ENCODE data around the gene KCP.

DNA sequence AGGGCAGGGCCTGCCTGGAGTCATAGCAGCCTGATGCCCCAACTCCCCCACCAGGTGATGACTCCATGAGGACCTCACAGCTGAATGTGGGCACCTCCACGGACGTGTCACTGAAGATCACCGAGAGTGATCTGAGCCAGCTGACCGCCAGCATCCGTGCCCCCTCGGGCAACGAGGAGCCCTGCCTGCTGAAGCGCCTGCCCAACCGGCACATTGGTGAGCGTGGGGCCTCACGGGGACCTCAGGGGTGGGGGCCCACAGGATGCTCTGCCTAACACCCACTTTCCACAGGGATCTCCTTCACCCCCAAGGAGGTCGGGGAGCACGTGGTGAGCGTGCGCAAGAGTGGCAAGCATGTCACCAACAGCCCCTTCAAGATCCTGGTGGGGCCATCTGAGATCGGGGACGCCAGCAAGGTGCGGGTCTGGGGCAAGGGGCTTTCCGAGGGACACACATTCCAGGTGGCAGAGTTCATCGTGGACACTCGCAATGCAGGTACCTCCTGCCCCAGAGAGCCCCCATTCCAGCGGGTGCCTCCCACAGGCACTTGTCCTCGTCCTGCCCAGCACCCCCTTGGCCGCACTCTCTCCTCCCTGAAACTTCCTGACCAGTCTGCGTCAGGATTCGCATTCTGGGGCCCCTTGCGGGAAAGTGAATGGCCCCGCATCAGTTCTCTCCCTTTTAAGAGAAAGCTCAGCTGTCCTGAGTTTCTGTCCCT is 57.8 kb downstream of the KCP start:
- TF ChIP-seq ZBTB33 (IDR thresholded peaks at IDR 0.05; ENCODE audit: extremely low read depth, insufficient replicate concordance, low read length) (no peak), POLR2A (IDR thresholded peaks at IDR 0.05; ENCODE audit: borderline replicate concordance, extremely low read depth, insufficient read depth, insufficient read length) (no peak), TCF7L2 (IDR thresholded peaks at IDR 0.05; ENCODE audit: borderline replicate concordance, extremely low read depth, insufficient read depth, insufficient read length) (no peak), CEBPB (IDR thresholded peaks at IDR 0.05; ENCODE audit: low read depth) (no peak), EGR1 (IDR thresholded peaks at IDR 0.05; ENCODE audit: low read depth) (no peak), SP1 (IDR thresholded peaks at IDR 0.05; ENCODE audit: low read depth) (no peak), ELF1 (IDR thresholded peaks at IDR 0.05; ENCODE audit: borderline replicate concordance, low read depth) (no peak)
- TF ChIP-seq, protein P1, sequence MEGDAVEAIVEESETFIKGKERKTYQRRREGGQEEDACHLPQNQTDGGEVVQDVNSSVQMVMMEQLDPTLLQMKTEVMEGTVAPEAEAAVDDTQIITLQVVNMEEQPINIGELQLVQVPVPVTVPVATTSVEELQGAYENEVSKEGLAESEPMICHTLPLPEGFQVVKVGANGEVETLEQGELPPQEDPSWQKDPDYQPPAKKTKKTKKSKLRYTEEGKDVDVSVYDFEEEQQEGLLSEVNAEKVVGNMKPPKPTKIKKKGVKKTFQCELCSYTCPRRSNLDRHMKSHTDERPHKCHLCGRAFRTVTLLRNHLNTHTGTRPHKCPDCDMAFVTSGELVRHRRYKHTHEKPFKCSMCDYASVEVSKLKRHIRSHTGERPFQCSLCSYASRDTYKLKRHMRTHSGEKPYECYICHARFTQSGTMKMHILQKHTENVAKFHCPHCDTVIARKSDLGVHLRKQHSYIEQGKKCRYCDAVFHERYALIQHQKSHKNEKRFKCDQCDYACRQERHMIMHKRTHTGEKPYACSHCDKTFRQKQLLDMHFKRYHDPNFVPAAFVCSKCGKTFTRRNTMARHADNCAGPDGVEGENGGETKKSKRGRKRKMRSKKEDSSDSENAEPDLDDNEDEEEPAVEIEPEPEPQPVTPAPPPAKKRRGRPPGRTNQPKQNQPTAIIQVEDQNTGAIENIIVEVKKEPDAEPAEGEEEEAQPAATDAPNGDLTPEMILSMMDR (IDR thresholded peaks at IDR 0.05 in 2 of 3, conservative IDR thresholded peaks at IDR 0.05 in 1 of 3; ENCODE audit: borderline replicate concordance in 1 of 3, insufficient read depth in 1 of 3, low read depth in 2 of 3, low read length in 2 of 3): no peak

All from HCT116 (cell line).